Osteoblast (primary cell): ENCODE data around the gene PTPRN2. TPM values are rescaled to one million over a fixed set of nuclear protein-coding genes. Genes with fewer than 3 reads are reported as not detected.

Experiments used
- DNase-seq: peaks from one replicate; pipeline ENCODE4 v3.0.0; 2011; ENCODE audit warnings: low spot score, mixed read lengths; ENCODE audit not compliant: insufficient read length; ENCODE audit errors: missing footprints
- H2AFZ ChIP-seq: 2 replicates; pipeline ENCODE4 v1.6.0; 2011; ENCODE audit warnings: mild to moderate bottlenecking, low read length
- H3K27ac ChIP-seq: 2 replicates; pipeline ENCODE4 v1.5.1; 2011; ENCODE audit warnings: mild to moderate bottlenecking, low read depth, low read length, moderate library complexity
- H3K27me3 ChIP-seq: 2 replicates; pipeline ENCODE4 v1.6.0; 2012; ENCODE audit warnings: mild to moderate bottlenecking, control low read depth, inconsistent platforms, low read length, moderate library complexity; ENCODE audit not compliant: insufficient read depth
- H3K36me3 ChIP-seq: 2 replicates; pipeline ENCODE4 v1.5.1; 2011; ENCODE audit warnings: mild to moderate bottlenecking, low read length, control low read depth, moderate library complexity; ENCODE audit not compliant: insufficient read depth
- H3K4me1 ChIP-seq: 2 replicates; pipeline ENCODE4 v1.5.1; 2011; ENCODE audit warnings: mild to moderate bottlenecking, low read length, control low read depth, moderate library complexity; ENCODE audit not compliant: insufficient read depth
- H3K4me2 ChIP-seq: 2 replicates; pipeline ENCODE4 v1.6.0; 2011; ENCODE audit warnings: mild to moderate bottlenecking, low read length; ENCODE audit not compliant: insufficient read depth
- H3K4me3 ChIP-seq: fragments of 200-600 bp; sonication (generic); 3 replicates; pipeline ENCODE4 v1.5.1; 2012; ENCODE audit warnings: mild to moderate bottlenecking, low read length, inconsistent platforms; ENCODE audit not compliant: insufficient read depth
- H3K79me2 ChIP-seq: 2 replicates; pipeline ENCODE4 v1.6.0; 2012; ENCODE audit warnings: mild to moderate bottlenecking, low read length, control low read depth, inconsistent platforms; ENCODE audit not compliant: insufficient read depth
- H3K9me3 ChIP-seq: 2 replicates; pipeline ENCODE4 v1.5.1; 2011; ENCODE audit warnings: low read depth, low read length, control low read depth
- H4K20me1 ChIP-seq: 2 replicates; pipeline ENCODE4 v1.6.0; 2012; ENCODE audit warnings: mild to moderate bottlenecking, low read length, control low read depth; ENCODE audit not compliant: insufficient read depth
- CTCF ChIP-seq: IDR thresholded peaks from 2 replicates; pipeline ENCODE4 v1.5.1; 2011; ENCODE audit warnings: mild to moderate bottlenecking, low read depth, low read length, moderate library complexity; ENCODE audit errors: extremely low read depth
- total RNA-seq: library from RNA; depleted of rRNA; stranded (reverse); fragments of >200 nt; gene quantifications from 2 replicates; pipeline ENCODE4 v1.2.3, GENCODE V29; 2012

The PTPRN2 gene
- total RNA-seq, 1 donor: 0.36 TPM

GRCh38 chr7:157719705-157720655 is 867.6 kb downstream of the PTPRN2 start:
- H3K79me2 ChIP-seq: no peaks in the 10 kb centered on the region
- H3K4me2 ChIP-seq: no peak overlapping the region
- H3K27ac ChIP-seq: no peak overlapping the region
- H2AFZ ChIP-seq: no peak overlapping the region
- H3K36me3 ChIP-seq: no peaks in the 10 kb centered on the region
- no peaks in the 10 kb centered on the region for H3K27me3 ChIP-seq
- H3K9me3 ChIP-seq: no peaks in the 10 kb centered on the region
- no peak for TF ChIP-seq CTCF
- no peak overlapping the region for H3K4me3 ChIP-seq
- DNase-seq: no peak
- H4K20me1 ChIP-seq: no peaks in the 10 kb centered on the region
- H3K4me1 ChIP-seq: no peaks in the 10 kb centered on the region

GRCh38 chr7:157719008-157719682 is 868.5 kb downstream of the PTPRN2 start:
- H3K36me3 ChIP-seq: no peaks in the 10 kb centered on the region

GRCh38 chr7:157718303-157719007 is 869.2 kb downstream of the PTPRN2 start:
- Histone ChIP-seq H3K4me2 (no peak overlapping the region), H3K27me3 (no peaks in the 10 kb centered on the region), H3K36me3 (no peaks in the 10 kb centered on the region), H3K4me3 (no peak overlapping the region), H3K79me2 (no peaks in the 10 kb centered on the region), H2AFZ (no peak overlapping the region), H3K9me3 (no peaks in the 10 kb centered on the region), H3K27ac (no peak overlapping the region), H3K4me1 (no peaks in the 10 kb centered on the region), H4K20me1 (no peaks in the 10 kb centered on the region)
- no peak for DNase-seq
- TF ChIP-seq CTCF: no peak

More at GRCh38 chr7:157719008-157719682, 868.5 kb downstream of the PTPRN2 start:
- Histone ChIP-seq H3K4me1 (no peaks in the 10 kb centered on the region), H4K20me1 (no peaks in the 10 kb centered on the region), H3K27ac (no peak overlapping the region), H3K4me2 (no peak overlapping the region), H3K4me3 (no peak overlapping the region), H3K27me3 (no peaks in the 10 kb centered on the region), H2AFZ (no peak overlapping the region), H3K79me2 (no peaks in the 10 kb centered on the region), H3K9me3 (no peaks in the 10 kb centered on the region)
- DNase-seq: no peak
- no peak for TF ChIP-seq CTCF
